Ascending aorta (tissue), 2 donors: ENCODE measurements around the gene MOCS3. TPM values are rescaled to one million over a fixed set of nuclear protein-coding genes. Genes with fewer than 3 reads are reported as not detected.
"Not testable (repeated sequence)": the region's sequence is repeated elsewhere in the genome, so short reads cannot be mapped to it uniquely, and the experiment has no call there.

Experiments
- DNase-seq, 2 donors: peaks; one replicate each; pipeline ENCODE4 v3.0.0-alpha.2; 2019; ENCODE audit warnings: low spot score in 2 of 2
- H3K27ac ChIP-seq, 2 donors: fragments of 200-600 bp; sonication (generic); one replicate each; pipeline ENCODE4 v1.5.1; 2016 to 2017; ENCODE audit warnings: mild to moderate bottlenecking in 1 of 2
- H3K27me3 ChIP-seq: fragments of 200-600 bp; sonication (generic); one replicate; pipeline ENCODE4 v1.5.1; 2017
- H3K36me3 ChIP-seq, 2 donors: fragments of 200-600 bp; sonication (generic); one replicate each; pipeline ENCODE4 v1.5.1; 2016
- H3K4me1 ChIP-seq, 2 donors: fragments of 200-600 bp; sonication (generic); one replicate each; pipeline ENCODE4 v1.5.1; 2016 to 2017; ENCODE audit warnings: mild to moderate bottlenecking in 1 of 2
- H3K4me3 ChIP-seq, 2 donors: fragments of 200-600 bp; sonication (generic); one replicate each; pipeline ENCODE4 v1.5.1; 2016 to 2017; ENCODE audit warnings: mild to moderate bottlenecking in 1 of 2
- H3K9me3 ChIP-seq, 2 donors: fragments of 200-600 bp; sonication (generic); one replicate each; pipeline ENCODE4 v1.5.1; 2016
- CTCF ChIP-seq, 3 experiments: fragments of 200-600 bp in 2 of 3; fragments of 450-650 bp in 1 of 3; sonication (generic) in 2 of 3; IDR thresholded peaks; one replicate each; pipeline ENCODE4 v1.5.1; 2016 to 2019; ENCODE audit warnings: antibody characterized with exemption in 3 of 3, mild to moderate bottlenecking in 1 of 3, moderate library complexity in 1 of 3
- intact Hi-C: fragments of 100-400 bp; cut with DNase I; formaldehyde crosslinking; loops from one replicate; pipeline ENCODE4 v1.15.1; 2023
- total RNA-seq: library from RNA; depleted of rRNA; stranded (reverse); fragments of >200 nt; gene quantifications from one replicate; pipeline ENCODE4 v1.1.0, GENCODE V29; 2016

Gene MOCS3
- total RNA-seq, 1 donor from 2014 or later = 4.7 TPM

- no peak for DNase-seq
- H3K27ac ChIP-seq = no peak overlapping the region
- no peaks in the 10 kb centered on the region for H3K27me3 ChIP-seq
- H3K4me3 ChIP-seq = no peak overlapping the region
- H3K9me3 ChIP-seq = no peaks in the 10 kb centered on the region
- H3K4me1 ChIP-seq = no peaks in the 10 kb centered on the region
- TF ChIP-seq CTCF (IDR thresholded peaks at IDR 0.05) = no peak
- no peaks in the 10 kb centered on the region for H3K36me3 ChIP-seq
- intact Hi-C loops = no loop called here
Observed at GRCh38 chr20:50969435-50969834, 10.8 kb downstream of the MOCS3 start.

GRCh38 chr20:50969912-50970311, 11.3 kb downstream of the MOCS3 start:
- H3K36me3 ChIP-seq = no peaks in the 10 kb centered on the region
- H3K4me3 ChIP-seq = no peak overlapping the region
- H3K9me3 ChIP-seq = no peaks in the 10 kb centered on the region
- no peaks in the 10 kb centered on the region for H3K27me3 ChIP-seq
- DNase-seq = no peak
- TF ChIP-seq CTCF (IDR thresholded peaks at IDR 0.05) = no peak
- H3K27ac ChIP-seq = no peak overlapping the region
- intact Hi-C loops = no loop called here
- no peaks in the 10 kb centered on the region for H3K4me1 ChIP-seq

GRCh38 chr20:50975701-50976330, 17.2 kb downstream of the MOCS3 start:
- Histone ChIP-seq H3K36me3 (no peaks in the 10 kb centered on the region), H3K27me3 (no peaks in the 10 kb centered on the region), H3K4me1 (no peaks in the 10 kb centered on the region), H3K27ac (no peak overlapping the region), H3K4me3 (no peak overlapping the region), H3K9me3 (no peaks in the 10 kb centered on the region)
- TF ChIP-seq CTCF (IDR thresholded peaks at IDR 0.05) = no peak
- intact Hi-C loops = no loop called here
- peak in 1 of 2 donors; percentile 53 for DNase-seq

GRCh38 chr20:50977066-50978021, 18.7 kb downstream of the MOCS3 start:
- no peak overlapping the region for H3K4me3 ChIP-seq
- H3K9me3 ChIP-seq = no peaks in the 10 kb centered on the region
- H3K4me1 ChIP-seq = no peaks in the 10 kb centered on the region
- DNase-seq = peak in 1 of 2 donors; percentile 39
- intact Hi-C loops = no loop called here
- no peaks in the 10 kb centered on the region for H3K36me3 ChIP-seq
- no peak for TF ChIP-seq CTCF (IDR thresholded peaks at IDR 0.05)
- H3K27ac ChIP-seq = no peak overlapping the region
- H3K27me3 ChIP-seq = no peaks in the 10 kb centered on the region

GRCh38 chr20:50978533-50978932, 19.9 kb downstream of the MOCS3 start:
- DNase-seq, intact Hi-C loops, H3K4me1 ChIP-seq, H3K27ac ChIP-seq, H3K4me3 ChIP-seq, H3K36me3 ChIP-seq, H3K27me3 ChIP-seq, H3K9me3 ChIP-seq: not testable (repeated sequence)

- Histone ChIP-seq H3K27me3 (no peaks in the 10 kb centered on the region), H3K27ac (no peak overlapping the region), H3K4me1 (no peaks in the 10 kb centered on the region), H3K36me3 (no peaks in the 10 kb centered on the region), H3K4me3 (no peak overlapping the region), H3K9me3 (no peaks in the 10 kb centered on the region)
- DNase-seq = no peak
- intact Hi-C loops = no loop called here
- TF ChIP-seq CTCF (IDR thresholded peaks at IDR 0.05) = no peak
Observed at GRCh38 chr20:50980071-50980681, 21.6 kb downstream of the MOCS3 start.
